ENCODE results near the gene CPNE7.

The CPNE7 gene

GRCh38 chr16:89579351-89579750 is 3.8 kb downstream of the CPNE7 start:
- H3K4me1 ChIP-seq, result no peaks in the 10 kb centered on the region
- TF ChIP-seq, protein P1, sequence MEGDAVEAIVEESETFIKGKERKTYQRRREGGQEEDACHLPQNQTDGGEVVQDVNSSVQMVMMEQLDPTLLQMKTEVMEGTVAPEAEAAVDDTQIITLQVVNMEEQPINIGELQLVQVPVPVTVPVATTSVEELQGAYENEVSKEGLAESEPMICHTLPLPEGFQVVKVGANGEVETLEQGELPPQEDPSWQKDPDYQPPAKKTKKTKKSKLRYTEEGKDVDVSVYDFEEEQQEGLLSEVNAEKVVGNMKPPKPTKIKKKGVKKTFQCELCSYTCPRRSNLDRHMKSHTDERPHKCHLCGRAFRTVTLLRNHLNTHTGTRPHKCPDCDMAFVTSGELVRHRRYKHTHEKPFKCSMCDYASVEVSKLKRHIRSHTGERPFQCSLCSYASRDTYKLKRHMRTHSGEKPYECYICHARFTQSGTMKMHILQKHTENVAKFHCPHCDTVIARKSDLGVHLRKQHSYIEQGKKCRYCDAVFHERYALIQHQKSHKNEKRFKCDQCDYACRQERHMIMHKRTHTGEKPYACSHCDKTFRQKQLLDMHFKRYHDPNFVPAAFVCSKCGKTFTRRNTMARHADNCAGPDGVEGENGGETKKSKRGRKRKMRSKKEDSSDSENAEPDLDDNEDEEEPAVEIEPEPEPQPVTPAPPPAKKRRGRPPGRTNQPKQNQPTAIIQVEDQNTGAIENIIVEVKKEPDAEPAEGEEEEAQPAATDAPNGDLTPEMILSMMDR (IDR thresholded peaks at IDR 0.05), result no peak
- no peaks in the 10 kb centered on the region for H3K36me3 ChIP-seq (ENCODE audit: control insufficient read depth, insufficient read depth, low read length)

DNA sequence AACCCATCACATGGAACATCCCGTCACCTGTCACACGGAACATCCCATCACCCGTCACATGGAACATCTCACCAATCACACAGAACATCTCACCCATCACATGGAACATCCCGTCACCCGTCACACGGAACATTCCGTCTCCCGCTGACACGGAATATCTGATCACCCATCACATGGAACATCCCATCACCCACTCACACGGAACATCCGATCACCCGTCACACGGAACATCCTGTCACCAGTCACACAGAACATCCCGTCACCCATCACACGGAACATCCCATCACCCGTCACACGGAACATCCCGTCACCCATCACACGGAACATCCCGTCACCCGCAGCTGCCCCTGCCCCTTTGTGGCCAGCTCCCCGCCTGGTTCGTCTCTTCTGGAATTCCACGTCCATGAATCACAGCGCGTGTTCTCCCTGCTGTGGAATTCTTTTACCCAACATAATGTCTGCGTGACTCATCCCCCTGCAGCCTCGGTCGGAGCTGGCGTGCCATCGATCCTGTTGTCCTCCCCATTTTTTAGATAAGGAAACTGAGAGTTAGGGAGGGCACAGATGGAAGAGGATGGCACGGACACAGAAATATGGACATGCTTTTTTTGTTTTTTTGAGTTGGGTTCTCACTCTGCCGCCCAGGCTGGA is 5.6 kb downstream of the CPNE7 start:
- TF ChIP-seq, protein P1 (IDR thresholded peaks at IDR 0.05), result no peak
- Histone ChIP-seq H3K36me3 (ENCODE audit: control insufficient read depth, insufficient read depth, low read length) (no peaks in the 10 kb centered on the region), H3K27ac (no peak overlapping the region), H3K4me1 (no peaks in the 10 kb centered on the region), H3K79me2 (no peaks in the 10 kb centered on the region), H3K9me3 (ENCODE audit: control insufficient read depth, low read length) (no peaks in the 10 kb centered on the region), H3K27me3 (ENCODE audit: control insufficient read depth, insufficient read depth, low read length) (no peaks in the 10 kb centered on the region), H3K9ac (no peak overlapping the region), H2AFZ (no peak overlapping the region), H3K4me2 (ENCODE audit: low read length) (no peak overlapping the region), H3K4me3 (ENCODE audit: low read depth, low read length) (no peak overlapping the region)

More at GRCh38 chr16:89579351-89579750, 3.8 kb downstream of the CPNE7 start:
- H3K4me2 ChIP-seq (ENCODE audit: low read length), result no peak overlapping the region
- no peak overlapping the region for H3K27ac ChIP-seq
- no peak overlapping the region for H2AFZ ChIP-seq
- no peaks in the 10 kb centered on the region for H3K79me2 ChIP-seq
- H3K27me3 ChIP-seq (ENCODE audit: control insufficient read depth, insufficient read depth, low read length), result no peaks in the 10 kb centered on the region
- H3K9ac ChIP-seq, result no peak overlapping the region
- no peaks in the 10 kb centered on the region for H3K9me3 ChIP-seq (ENCODE audit: control insufficient read depth, low read length)
- no peak overlapping the region for H3K4me3 ChIP-seq (ENCODE audit: low read depth, low read length)

DNA sequence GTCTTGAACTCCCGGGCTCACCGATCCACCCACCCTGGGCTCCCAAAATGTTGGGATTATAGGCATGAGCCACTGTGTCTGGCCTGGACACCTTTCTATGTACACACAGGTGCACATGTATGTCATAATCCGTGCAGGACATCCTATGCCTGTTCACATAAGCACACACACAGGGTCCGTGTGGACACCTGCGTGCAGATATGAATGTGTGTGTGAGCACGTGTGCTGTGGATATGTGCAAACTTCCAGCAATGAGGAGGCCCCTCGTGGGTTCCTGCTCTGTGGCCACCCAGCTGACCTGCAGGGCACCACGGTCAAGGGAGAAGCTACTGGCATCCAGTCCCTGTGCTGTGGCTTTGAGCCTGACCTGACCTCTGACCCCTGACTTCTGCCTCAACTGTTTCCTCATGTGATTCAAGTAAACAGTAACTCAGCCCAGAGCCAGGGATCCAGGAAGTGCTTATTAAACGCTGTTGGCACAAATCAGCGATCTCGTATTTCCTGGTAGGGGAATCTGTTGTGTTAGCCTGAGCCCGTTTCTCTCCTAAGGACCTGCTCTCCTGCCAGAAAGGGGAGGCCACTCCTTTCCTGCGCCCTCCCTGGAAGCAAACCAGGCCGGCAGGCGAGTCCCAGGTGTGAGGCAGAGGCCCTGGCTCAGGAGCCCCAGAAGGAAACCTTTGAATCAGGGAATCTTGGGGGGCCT is 6.5 kb downstream of the CPNE7 start:
- Histone ChIP-seq H3K27ac (no peak overlapping the region), H2AFZ (no peak overlapping the region), H3K79me2 (no peaks in the 10 kb centered on the region), H3K9ac (no peak overlapping the region), H3K4me3 (ENCODE audit: low read depth, low read length) (no peak overlapping the region), H3K27me3 (ENCODE audit: control insufficient read depth, insufficient read depth, low read length) (no peaks in the 10 kb centered on the region), H3K4me1 (no peaks in the 10 kb centered on the region), H3K4me2 (ENCODE audit: low read length) (no peak overlapping the region), H3K36me3 (ENCODE audit: control insufficient read depth, insufficient read depth, low read length) (no peaks in the 10 kb centered on the region), H3K9me3 (ENCODE audit: control insufficient read depth, low read length) (no peaks in the 10 kb centered on the region)
- TF ChIP-seq, protein P1 (IDR thresholded peaks at IDR 0.05), result no peak

GRCh38 chr16:89582614-89583196 is 7.1 kb downstream of the CPNE7 start:
- Histone ChIP-seq H3K4me1 (no peaks in the 10 kb centered on the region), H3K9me3 (ENCODE audit: control insufficient read depth, low read length) (no peaks in the 10 kb centered on the region), H3K4me3 (ENCODE audit: low read depth, low read length) (no peak overlapping the region), H3K9ac (no peak overlapping the region), H3K36me3 (ENCODE audit: control insufficient read depth, insufficient read depth, low read length) (no peaks in the 10 kb centered on the region), H3K27ac (no peak overlapping the region), H3K4me2 (ENCODE audit: low read length) (no peak overlapping the region), H3K27me3 (ENCODE audit: control insufficient read depth, insufficient read depth, low read length) (no peaks in the 10 kb centered on the region), H2AFZ (no peak overlapping the region), H3K79me2 (no peaks in the 10 kb centered on the region)
- TF ChIP-seq, protein P1 (IDR thresholded peaks at IDR 0.05), result no peak
